ENCODE data around the gene NIM1K. TPM values are rescaled to one million over a fixed set of nuclear protein-coding genes. Genes with fewer than 3 reads are reported as not detected.
"Not testable (repeated sequence)": the region's sequence is repeated elsewhere in the genome, so short reads cannot be mapped to it uniquely, and the experiment has no call there.

The NIM1K gene
- total RNA-seq, 1 experiment from 2014 or later: 0.07 TPM

DNA sequence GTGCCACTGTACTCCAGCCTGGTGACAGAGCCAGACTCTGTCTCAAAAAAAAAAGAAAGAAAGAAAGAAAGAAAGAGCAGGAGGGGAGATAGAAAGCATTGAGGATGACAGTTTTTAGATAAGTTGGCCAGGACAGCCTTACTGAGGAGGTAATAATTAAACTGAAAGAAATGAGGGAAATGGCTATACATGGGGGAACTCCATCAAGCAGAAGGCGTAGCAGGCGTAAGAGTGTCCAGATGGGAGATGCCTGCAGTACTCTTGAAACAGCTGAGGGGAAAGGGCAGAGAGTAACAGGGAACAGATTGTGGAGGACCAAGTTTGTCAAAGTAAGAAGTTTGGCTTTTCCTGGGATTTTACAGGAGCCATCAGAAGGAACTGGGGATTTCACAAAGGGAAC is 63.7 kb downstream of the NIM1K start:
- Mint-ChIP-seq H3K27me3 (ENCODE audit: low read depth) (no peaks in the 10 kb centered on the region), H3K36me3 (no peaks in the 10 kb centered on the region), H3K9me3 (peaks cover 5% of the 10 kb centered on the region; the same call in 1 of the 2 replicates), H3K27ac (no peak overlapping the region), H3K4me3 (no peak overlapping the region), H3K4me1 (no peaks in the 10 kb centered on the region)
- TF ChIP-seq FOXP1 (CRISPR knock-in tag; IDR thresholded peaks at IDR 0.05; ENCODE audit: borderline replicate concordance): no peak
- no peak for TF ChIP-seq ZNF121 (CRISPR knock-in tag; IDR thresholded peaks at IDR 0.05)
- no peak for TF ChIP-seq SMAD4 (CRISPR knock-in tag; IDR thresholded peaks at IDR 0.05)
- TF ChIP-seq, protein P1, sequence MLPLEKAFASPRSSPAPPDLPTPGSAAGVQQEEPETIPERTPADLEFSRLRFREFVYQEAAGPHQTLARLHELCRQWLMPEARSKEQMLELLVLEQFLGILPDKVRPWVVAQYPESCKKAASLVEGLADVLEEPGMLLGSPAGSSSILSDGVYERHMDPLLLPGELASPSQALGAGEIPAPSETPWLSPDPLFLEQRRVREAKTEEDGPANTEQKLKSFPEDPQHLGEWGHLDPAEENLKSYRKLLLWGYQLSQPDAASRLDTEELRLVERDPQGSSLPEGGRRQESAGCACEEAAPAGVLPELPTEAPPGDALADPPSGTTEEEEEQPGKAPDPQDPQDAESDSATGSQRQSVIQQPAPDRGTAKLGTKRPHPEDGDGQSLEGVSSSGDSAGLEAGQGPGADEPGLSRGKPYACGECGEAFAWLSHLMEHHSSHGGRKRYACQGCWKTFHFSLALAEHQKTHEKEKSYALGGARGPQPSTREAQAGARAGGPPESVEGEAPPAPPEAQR (CRISPR knock-in tag; IDR thresholded peaks at IDR 0.05): no peak
- DNase-seq (ENCODE audit: low spot score) (no peak), ATAC-seq (no peak)
- CTCF ChIA-PET: no interaction called here
- POLR2A ChIA-PET: no interaction called here

DNA sequence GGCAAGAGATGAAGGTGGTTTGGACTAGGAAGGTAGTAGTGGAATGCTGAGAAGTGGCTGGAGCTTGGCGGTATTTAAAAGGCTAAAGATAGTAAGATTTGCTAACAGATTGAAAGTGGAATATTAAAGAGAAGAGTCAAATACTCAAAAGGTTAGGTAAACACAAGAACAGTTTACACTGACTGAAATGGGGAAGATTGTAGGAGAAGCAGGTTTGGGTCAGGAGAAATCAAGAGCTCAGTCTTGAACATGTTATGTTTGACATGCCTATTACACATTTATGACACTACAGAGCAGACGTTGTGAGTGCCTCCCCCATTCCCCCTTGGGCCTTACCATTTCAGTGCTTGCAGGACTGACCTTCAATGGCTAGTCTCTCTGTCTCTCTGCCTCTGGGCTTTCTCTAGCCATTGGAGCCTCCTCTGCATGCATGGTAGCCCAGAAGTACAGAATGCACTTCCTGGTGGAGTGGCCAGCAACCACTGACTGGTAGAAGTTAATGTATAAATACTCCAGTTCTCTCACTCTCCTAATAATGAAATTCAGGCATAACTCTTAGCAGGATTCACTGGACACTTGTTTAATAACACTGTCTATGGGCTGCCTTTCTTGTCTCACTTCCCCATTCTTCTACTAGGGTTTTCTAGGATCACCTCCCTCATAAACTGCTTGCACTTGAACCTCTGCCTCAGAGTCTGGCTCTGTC is 64.4 kb downstream of the NIM1K start:
- DNase-seq (ENCODE audit: low spot score) (no peak), ATAC-seq (no peak)
- no peaks in the 10 kb centered on the region for H3K27me3 Mint-ChIP-seq (ENCODE audit: low read depth)
- H3K36me3 Mint-ChIP-seq: no peaks in the 10 kb centered on the region
- H3K9me3 Mint-ChIP-seq: peaks cover 5% of the 10 kb centered on the region; the same call in 1 of the 2 replicates
- no peak overlapping the region for H3K4me3 Mint-ChIP-seq
- H3K4me1 Mint-ChIP-seq: no peaks in the 10 kb centered on the region
- ChIA-PET POLR2A (no interaction called here), CTCF (no interaction called here)
- no peak overlapping the region for H3K27ac Mint-ChIP-seq
- TF ChIP-seq MLX (CRISPR knock-in tag; IDR thresholded peaks at IDR 0.05) (no peak), FOXJ3 (CRISPR knock-in tag; IDR thresholded peaks at IDR 0.05; ENCODE audit: borderline replicate concordance) (no peak), GRHL2 (CRISPR knock-in tag; IDR thresholded peaks at IDR 0.05; ENCODE audit: insufficient replicate concordance, severe bottlenecking) (no peak), RORB (CRISPR knock-in tag; IDR thresholded peaks at IDR 0.05) (no peak), CDX4 (CRISPR knock-in tag; IDR thresholded peaks at IDR 0.05; ENCODE audit: borderline replicate concordance) (no peak), GABPB1 (CRISPR knock-in tag; IDR thresholded peaks at IDR 0.05) (no peak)

DNA sequence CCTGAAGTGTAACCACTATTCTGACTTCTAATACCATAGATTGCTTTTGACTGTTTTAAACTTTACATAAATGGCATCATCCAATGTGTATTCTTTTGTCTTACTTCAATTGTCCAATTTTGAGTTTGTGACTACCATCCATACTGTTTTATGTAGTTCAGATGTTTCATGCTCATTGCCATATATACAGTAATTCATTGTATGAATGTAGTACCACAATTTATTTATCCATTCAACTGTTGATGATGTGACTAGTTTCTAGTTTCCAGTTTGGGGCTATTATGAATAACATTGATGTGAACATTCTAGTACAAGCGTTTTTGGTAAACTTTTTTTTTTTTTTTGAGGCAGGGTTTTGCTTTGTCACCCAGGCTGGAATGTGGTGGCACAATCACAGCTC is 66.1 kb downstream of the NIM1K start:
- Mint-ChIP-seq H3K27ac (no peak overlapping the region), H3K9me3 (peaks cover 11% of the 10 kb centered on the region), H3K27me3 (ENCODE audit: low read depth) (peaks cover 10% of the 10 kb centered on the region), H3K4me1 (no peaks in the 10 kb centered on the region), H3K4me3 (no peak overlapping the region), H3K36me3 (no peaks in the 10 kb centered on the region)
- no peak for DNase-seq (ENCODE audit: low spot score)
- CTCF ChIA-PET: no interaction called here
- TF ChIP-seq AR (CRISPR knock-in tag; IDR thresholded peaks at IDR 0.05) (no peak), OVOL2 (CRISPR knock-in tag; IDR thresholded peaks at IDR 0.05; ENCODE audit: borderline replicate concordance) (no peak), SOX15 (CRISPR knock-in tag; IDR thresholded peaks at IDR 0.05) (no peak), IRF2 (CRISPR knock-in tag; IDR thresholded peaks at IDR 0.05; ENCODE audit: borderline replicate concordance, low read depth) (no peak), RELA (CRISPR knock-in tag; IDR thresholded peaks at IDR 0.05; ENCODE audit: borderline replicate concordance) (no peak), ERG (CRISPR knock-in tag; IDR thresholded peaks at IDR 0.05) (no peak)
- TF ChIP-seq, protein P2, sequence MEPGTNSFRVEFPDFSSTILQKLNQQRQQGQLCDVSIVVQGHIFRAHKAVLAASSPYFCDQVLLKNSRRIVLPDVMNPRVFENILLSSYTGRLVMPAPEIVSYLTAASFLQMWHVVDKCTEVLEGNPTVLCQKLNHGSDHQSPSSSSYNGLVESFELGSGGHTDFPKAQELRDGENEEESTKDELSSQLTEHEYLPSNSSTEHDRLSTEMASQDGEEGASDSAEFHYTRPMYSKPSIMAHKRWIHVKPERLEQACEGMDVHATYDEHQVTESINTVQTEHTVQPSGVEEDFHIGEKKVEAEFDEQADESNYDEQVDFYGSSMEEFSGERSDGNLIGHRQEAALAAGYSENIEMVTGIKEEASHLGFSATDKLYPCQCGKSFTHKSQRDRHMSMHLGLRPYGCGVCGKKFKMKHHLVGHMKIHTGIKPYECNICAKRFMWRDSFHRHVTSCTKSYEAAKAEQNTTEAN (CRISPR knock-in tag; IDR thresholded peaks at IDR 0.05): no peak
- TF ChIP-seq, protein P3, sequence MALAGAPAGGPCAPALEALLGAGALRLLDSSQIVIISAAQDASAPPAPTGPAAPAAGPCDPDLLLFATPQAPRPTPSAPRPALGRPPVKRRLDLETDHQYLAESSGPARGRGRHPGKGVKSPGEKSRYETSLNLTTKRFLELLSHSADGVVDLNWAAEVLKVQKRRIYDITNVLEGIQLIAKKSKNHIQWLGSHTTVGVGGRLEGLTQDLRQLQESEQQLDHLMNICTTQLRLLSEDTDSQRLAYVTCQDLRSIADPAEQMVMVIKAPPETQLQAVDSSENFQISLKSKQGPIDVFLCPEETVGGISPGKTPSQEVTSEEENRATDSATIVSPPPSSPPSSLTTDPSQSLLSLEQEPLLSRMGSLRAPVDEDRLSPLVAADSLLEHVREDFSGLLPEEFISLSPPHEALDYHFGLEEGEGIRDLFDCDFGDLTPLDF (CRISPR knock-in tag; IDR thresholded peaks at IDR 0.05): no peak
- POLR2A ChIA-PET: no interaction called here
- no peak for ATAC-seq

GRCh38 chr5:43262269-43262668 is 70.2 kb downstream of the NIM1K start:
- DNase-seq (ENCODE audit: low spot score); H3K4me3 Mint-ChIP-seq; POLR2A ChIA-PET; ATAC-seq; CTCF ChIA-PET; H3K4me1 Mint-ChIP-seq; H3K27ac Mint-ChIP-seq: not testable (repeated sequence)
- H3K27me3 Mint-ChIP-seq (ENCODE audit: low read depth): peaks cover 28% of the 10 kb centered on the region
- peaks cover 24% of the 10 kb centered on the region for H3K9me3 Mint-ChIP-seq
- H3K36me3 Mint-ChIP-seq: peaks cover 10% of the 10 kb centered on the region
